Tibial nerve (tissue), 4 donors: ENCODE data around the gene CRTC3. TPM values are rescaled to one million over a fixed set of nuclear protein-coding genes. Genes with fewer than 3 reads are reported as not detected.
A peak's percentile ranks its signal among the peaks of the same experiment; 100 is the strongest.

ENCODE experiments used
- DNase-seq, 2 donors: peaks; one replicate each; pipeline ENCODE4 v3.0.0-alpha.2; 2019; ENCODE audit warnings: low spot score in 2 of 2
- H3K27ac ChIP-seq, 4 donors: fragments of 200-600 bp; sonication (generic) in 3 of 4; one replicate each; pipeline ENCODE4 v1.5.1; 2017 to 2019; ENCODE audit warnings: mild to moderate bottlenecking in 1 of 4
- H3K27me3 ChIP-seq, 2 donors: fragments of 200-600 bp; sonication (generic) in 1 of 2; one replicate each; pipeline versions ENCODE4 v1.5.1 to v1.6.0; 2017 to 2019
- H3K36me3 ChIP-seq, 3 donors: fragments of 200-600 bp; sonication (generic); one replicate each; pipeline ENCODE4 v1.5.1; 2018 to 2019
- H3K4me1 ChIP-seq, 4 donors: fragments of 200-600 bp; sonication (generic) in 3 of 4; one replicate each; pipeline ENCODE4 v1.5.1; 2017 to 2019
- H3K4me3 ChIP-seq, 4 donors: fragments of 200-600 bp; sonication (generic) in 3 of 4; one replicate each; pipeline ENCODE4 v1.5.1; 2017 to 2019; ENCODE audit warnings: mild to moderate bottlenecking in 1 of 4, moderate library complexity in 1 of 4
- H3K9me3 ChIP-seq, 4 donors: fragments of 200-600 bp; sonication (generic) in 3 of 4; one replicate each; pipeline ENCODE4 v1.5.1; 2017 to 2019
- CTCF ChIP-seq, 5 experiments: fragments of 200-600 bp in 3 of 5; fragments of 450-650 bp in 2 of 5; sonication (generic) in 3 of 5; IDR thresholded peaks; one replicate each; pipeline ENCODE4 v1.5.1; 2016 to 2019; ENCODE audit warnings: antibody characterized with exemption in 5 of 5, mild to moderate bottlenecking in 3 of 5, moderate library complexity in 2 of 5
- EP300 ChIP-seq, 2 donors: sonication (generic); formaldehyde crosslinking; IDR thresholded peaks; one replicate each; pipeline ENCODE4 v1.6.1; 2017; ENCODE audit warnings: antibody characterized with exemption in 2 of 2, mild to moderate bottlenecking in 1 of 2
- POLR2A ChIP-seq, 2 donors: fragments of 450-650 bp; IDR thresholded peaks; one replicate each; pipeline ENCODE4 v1.6.1; 2017; ENCODE audit warnings: antibody characterized with exemption in 2 of 2, mild to moderate bottlenecking in 2 of 2, moderate library complexity in 2 of 2
- WGBS, 2 donors: methylation state at CpG; one replicate each; pipeline ENCODE4 v1.1.5; 2018; 5-methylcytosine and 5-hydroxymethylcytosine counted together
- total RNA-seq, 4 donors: library from RNA; depleted of rRNA; stranded (reverse); fragments of >200 nt; gene quantifications; one replicate each; pipeline ENCODE4 v1.1.0, GENCODE V29; 2016

Gene CRTC3
- total RNA-seq, 4 donors from 2014 or later: 52.7 to 63.7 (median 60.6) TPM

- H3K4me3 ChIP-seq: no peak overlapping the region
- WGBS, 2 donors: 72 to 79% methylated on average over 2 of the region's 2 CpGs
- no peak for DNase-seq
- H3K36me3 ChIP-seq: peaks cover 0 to 19% (median 0%) of the 10 kb centered on the region in 3 donors
- no peaks in the 10 kb centered on the region for H3K9me3 ChIP-seq
- H3K27ac ChIP-seq: peak overlapping the region in 1 of 4 donors; percentile 10
- TF ChIP-seq CTCF (IDR thresholded peaks at IDR 0.05) (no peak), POLR2A (IDR thresholded peaks at IDR 0.05) (no peak), EP300 (IDR thresholded peaks at IDR 0.05) (no peak)
- no peaks in the 10 kb centered on the region for H3K27me3 ChIP-seq
- H3K4me1 ChIP-seq: peaks cover 0 to 24% (median 12%) of the 10 kb centered on the region in 4 donors
These were observed 17.8 kb downstream of the CRTC3 start for GRCh38 chr15:90547540-90547939.

- DNase-seq: no peak
- H3K27ac ChIP-seq: peak overlapping the region in 2 of 4 donors; percentile 91 to 95
- TF ChIP-seq POLR2A (IDR thresholded peaks at IDR 0.05) (no peak), CTCF (IDR thresholded peaks at IDR 0.05) (no peak), EP300 (IDR thresholded peaks at IDR 0.05) (no peak)
- no peaks in the 10 kb centered on the region for H3K9me3 ChIP-seq
- H3K36me3 ChIP-seq: peaks cover 0 to 11% (median 0%) of the 10 kb centered on the region in 3 donors
- H3K27me3 ChIP-seq: no peaks in the 10 kb centered on the region
- H3K4me3 ChIP-seq: no peak overlapping the region
- H3K4me1 ChIP-seq: peaks cover 0 to 51% (median 27%) of the 10 kb centered on the region in 4 donors
- WGBS, 2 donors: 86 to 88% methylated on average over 6 of the region's 6 CpGs
These were observed 21.2 kb downstream of the CRTC3 start for GRCh38 chr15:90550919-90551318.

GRCh38 chr15:90552162-90552928, 22.6 kb downstream of the CRTC3 start:
- peaks cover 0 to 11% (median 0%) of the 10 kb centered on the region in 3 donors for H3K36me3 ChIP-seq
- peaks cover 0 to 64% (median 36%) of the 10 kb centered on the region in 4 donors for H3K4me1 ChIP-seq
- peak overlapping the region; percentile 71 to 95 (median 82) for H3K27ac ChIP-seq
- no peak for TF ChIP-seq EP300 (IDR thresholded peaks at IDR 0.05)
- no peak for TF ChIP-seq POLR2A (IDR thresholded peaks at IDR 0.05)
- no peak for TF ChIP-seq CTCF (IDR thresholded peaks at IDR 0.05)
- H3K27me3 ChIP-seq: no peaks in the 10 kb centered on the region
- WGBS, 2 donors: 50 to 52% methylated on average over 8 of the region's 8 CpGs
- no peak for DNase-seq
- H3K9me3 ChIP-seq: no peaks in the 10 kb centered on the region
- peak overlapping the region in 1 of 4 donors; percentile 5 for H3K4me3 ChIP-seq

GRCh38 chr15:90552929-90553211, 23.1 kb downstream of the CRTC3 start:
- peaks cover 0 to 68% (median 41%) of the 10 kb centered on the region in 4 donors for H3K4me1 ChIP-seq
- WGBS, 2 donors: 18 to 20% methylated on average over 1 of the region's 1 CpG
- H3K4me3 ChIP-seq: peak overlapping the region in 2 of 4 donors; percentile 5 to 22
- no peak for TF ChIP-seq CTCF (IDR thresholded peaks at IDR 0.05)
- no peak for TF ChIP-seq POLR2A (IDR thresholded peaks at IDR 0.05)
- no peak for TF ChIP-seq EP300 (IDR thresholded peaks at IDR 0.05)
- no peaks in the 10 kb centered on the region for H3K9me3 ChIP-seq
- H3K36me3 ChIP-seq: peaks cover 0 to 11% (median 0%) of the 10 kb centered on the region in 3 donors
- DNase-seq: no peak
- H3K27ac ChIP-seq: peak overlapping the region; percentile 71 to 95 (median 82)
- no peaks in the 10 kb centered on the region for H3K27me3 ChIP-seq

GRCh38 chr15:90553248-90553745, 23.6 kb downstream of the CRTC3 start:
- H3K4me1 ChIP-seq: peaks cover 0 to 72% (median 45%) of the 10 kb centered on the region in 4 donors
- DNase-seq: peak in 1 of 2 donors; percentile 53
- H3K36me3 ChIP-seq: peaks cover 0 to 7% (median 0%) of the 10 kb centered on the region in 3 donors
- H3K27me3 ChIP-seq: no peaks in the 10 kb centered on the region
- peak overlapping the region in 2 of 4 donors; percentile 9 to 22 for H3K4me3 ChIP-seq
- H3K9me3 ChIP-seq: no peaks in the 10 kb centered on the region
- TF ChIP-seq EP300 (IDR thresholded peaks at IDR 0.05) (peak; percentile 59 to 87), POLR2A (IDR thresholded peaks at IDR 0.05) (peak in 1 of 2 donors; percentile 26), CTCF (IDR thresholded peaks at IDR 0.05) (no peak)
- peak overlapping the region; percentile 71 to 95 (median 82) for H3K27ac ChIP-seq
- WGBS, 2 donors: 17% methylated on average over 7 of the region's 7 CpGs
